DND-41 (cell line): ENCODE data around the gene PSD4.

Experiments used
- ATAC-seq: fragments of 200-7000 bp; cut with Tn5 transposase; 3 replicates; pipeline ENCODE4 v1.9.1; 2021; ENCODE audit warnings: low read depth; ENCODE audit not compliant: insufficient read depth
- DNase-seq: peaks from one replicate; pipeline ENCODE4 v3.0.0-alpha.2; 2020
- H2AFZ ChIP-seq: 2 replicates; pipeline ENCODE4 v1.6.0; 2012; ENCODE audit warnings: low read depth, low read length
- H3K27ac ChIP-seq: 2 replicates; pipeline ENCODE4 v1.5.1; 2012; ENCODE audit warnings: low read length, inconsistent platforms
- H3K27me3 ChIP-seq: fragments of 200-600 bp; sonication (generic); 2 replicates; pipeline ENCODE4 v1.6.0; 2012; ENCODE audit warnings: low read length, mild to moderate bottlenecking, inconsistent platforms; ENCODE audit not compliant: insufficient read depth, poor library complexity
- H3K36me3 ChIP-seq: 2 replicates; pipeline ENCODE4 v1.5.1; 2012; ENCODE audit warnings: low read length, inconsistent platforms; ENCODE audit not compliant: insufficient read depth
- H3K4me1 ChIP-seq: 2 replicates; pipeline ENCODE4 v1.5.1; 2012; ENCODE audit warnings: mild to moderate bottlenecking, low read length; ENCODE audit not compliant: insufficient read depth
- H3K4me2 ChIP-seq: 2 replicates; pipeline ENCODE4 v1.6.0; 2012; ENCODE audit warnings: mild to moderate bottlenecking, moderate library complexity, low read length, inconsistent platforms; ENCODE audit not compliant: insufficient read depth
- H3K4me3 ChIP-seq, 2 experiments: fragments of 200-600 bp in 1 of 2; shearing (Covaris generic) in 1 of 2; 2 replicates each; pipeline ENCODE4 v1.5.1; 2012 to 2016; ENCODE audit warnings: inconsistent platforms in 2 of 2, low read length in 2 of 2, mild to moderate bottlenecking in 2 of 2, low read depth in 1 of 2, moderate library complexity in 1 of 2
- H3K79me2 ChIP-seq: 2 replicates; pipeline ENCODE4 v1.6.0; 2012; ENCODE audit warnings: low read length, inconsistent platforms; ENCODE audit not compliant: insufficient read depth
- H3K9ac ChIP-seq: 2 replicates; pipeline ENCODE4 v1.6.0; 2012; ENCODE audit warnings: low read depth, mild to moderate bottlenecking, inconsistent platforms, low read length, moderate library complexity
- H3K9me3 ChIP-seq: 2 replicates; pipeline ENCODE4 v1.5.1; 2012; ENCODE audit warnings: low read length, moderate library complexity, mild to moderate bottlenecking, inconsistent platforms; ENCODE audit not compliant: insufficient read depth, severe bottlenecking
- H4K20me1 ChIP-seq: 2 replicates; pipeline ENCODE4 v1.6.0; 2012; ENCODE audit warnings: low read length; ENCODE audit not compliant: insufficient read depth
- CTCF ChIP-seq: IDR thresholded peaks from 2 replicates; pipeline ENCODE4 v1.5.1; 2012; ENCODE audit warnings: borderline replicate concordance, low read length, moderate library complexity, mild to moderate bottlenecking; ENCODE audit not compliant: poor library complexity, severe bottlenecking; ENCODE audit errors: extremely low read depth
- EZH2 ChIP-seq: IDR thresholded peaks from 3 replicates; pipeline ENCODE4 v1.6.1; 2012; ENCODE audit warnings: borderline replicate concordance, low read depth, mild to moderate bottlenecking, moderate library complexity, low read length, inconsistent platforms; ENCODE audit not compliant: severe bottlenecking

The PSD4 gene

GRCh38 chr2:113215056-113215455 is 41.3 kb downstream of the PSD4 start:
- Histone ChIP-seq H4K20me1 (no peaks in the 10 kb centered on the region), H3K4me3 (no peak overlapping the region), H2AFZ (no peak overlapping the region), H3K27me3 (no peaks in the 10 kb centered on the region), H3K9ac (no peak overlapping the region), H3K4me1 (no peaks in the 10 kb centered on the region), H3K36me3 (no peaks in the 10 kb centered on the region), H3K9me3 (no peaks in the 10 kb centered on the region), H3K27ac (no peak overlapping the region), H3K4me2 (no peak overlapping the region), H3K79me2 (no peaks in the 10 kb centered on the region)
- ATAC-seq (no peak), DNase-seq (no peak)
- no peak for TF ChIP-seq EZH2
- TF ChIP-seq CTCF, result no peak

- Histone ChIP-seq H2AFZ (no peak overlapping the region), H3K9ac (no peak overlapping the region), H3K4me3 (no peak overlapping the region), H3K27me3 (no peaks in the 10 kb centered on the region), H3K27ac (no peak overlapping the region), H3K9me3 (no peaks in the 10 kb centered on the region), H3K4me1 (no peaks in the 10 kb centered on the region), H4K20me1 (no peaks in the 10 kb centered on the region), H3K4me2 (no peak overlapping the region), H3K79me2 (no peaks in the 10 kb centered on the region), H3K36me3 (no peaks in the 10 kb centered on the region)
- ATAC-seq (no peak), DNase-seq (no peak)
- TF ChIP-seq CTCF (no peak), EZH2 (no peak)
These were observed 42.5 kb downstream of the PSD4 start for GRCh38 chr2:113216321-113216720.

GRCh38 chr2:113216891-113217454 is 43.2 kb downstream of the PSD4 start:
- H3K9me3 ChIP-seq, result no peaks in the 10 kb centered on the region
- H3K27ac ChIP-seq, result no peak overlapping the region
- H2AFZ ChIP-seq, result no peak overlapping the region
- no peak overlapping the region for H3K9ac ChIP-seq
- ATAC-seq (no peak), DNase-seq (no peak)
- no peaks in the 10 kb centered on the region for H3K36me3 ChIP-seq
- no peak for TF ChIP-seq CTCF
- TF ChIP-seq EZH2, result no peak
- H3K79me2 ChIP-seq, result no peaks in the 10 kb centered on the region
- no peak overlapping the region for H3K4me2 ChIP-seq
- H3K4me3 ChIP-seq, result no peak overlapping the region
- H3K4me1 ChIP-seq, result no peaks in the 10 kb centered on the region
- H4K20me1 ChIP-seq, result no peaks in the 10 kb centered on the region
- H3K27me3 ChIP-seq, result no peaks in the 10 kb centered on the region
